Hepatocyte (in vitro differentiated cells): ENCODE results near the gene GNL2.

ENCODE experiments used
- CTCF ChIP-seq: fragments of 200-600 bp; sonication (generic); IDR thresholded peaks from 2 replicates; pipeline ENCODE4 v1.5.1; 2016; ENCODE audit warnings: antibody characterized with exemption, mild to moderate bottlenecking; ENCODE audit not compliant: poor library complexity
- EZH2 ChIP-seq: fragments of 200-600 bp; sonication (generic); IDR thresholded peaks from 2 replicates; pipeline ENCODE4 v1.6.1; 2016; ENCODE audit warnings: antibody characterized with exemption, mild to moderate bottlenecking, borderline replicate concordance

GRCh38 chr1:37596182-37596667 is 488 bp upstream of the GNL2 start:
- TF ChIP-seq CTCF = no peak
- TF ChIP-seq EZH2 = no peak
